Right lobe of liver (tissue), 6 donors: ENCODE data around the gene MAS1L. TPM values are rescaled to one million over a fixed set of nuclear protein-coding genes. Genes with fewer than 3 reads are reported as not detected.

ENCODE experiments used
- ATAC-seq, 4 donors: fragments of 200-7000 bp; cut with Tn5 transposase; one replicate each; pipeline ENCODE4 v1.9.1; 2020; ENCODE audit warnings: mild to moderate bottlenecking in 4 of 4, moderate library complexity in 4 of 4
- DNase-seq, 3 donors: peaks; one replicate each; pipeline ENCODE4 v3.0.0-alpha.2; 2020
- H3K27ac ChIP-seq, 3 donors: fragments of 200-600 bp; one replicate each; pipeline ENCODE4 v1.8.0; 2022
- H3K27me3 ChIP-seq, 2 donors: fragments of 200-600 bp; one replicate each; pipeline ENCODE4 v1.8.0; 2022
- H3K36me3 ChIP-seq, 4 donors: fragments of 200-600 bp; sonication (generic) in 1 of 4; one replicate each; pipeline versions ENCODE4 v1.5.1 to v1.8.0; 2017 to 2022; ENCODE audit warnings: control low read depth in 1 of 4
- H3K4me1 ChIP-seq, 4 donors: fragments of 200-600 bp; sonication (generic) in 1 of 4; one replicate each; pipeline versions ENCODE4 v1.5.1 to v1.8.0; 2017 to 2022; ENCODE audit warnings: control low read depth in 1 of 4
- H3K4me3 ChIP-seq, 3 donors: fragments of 200-600 bp; one replicate each; pipeline ENCODE4 v1.8.0; 2022
- H3K9me3 ChIP-seq, 4 donors: fragments of 200-600 bp; sonication (generic) in 1 of 4; one replicate each; pipeline versions ENCODE4 v1.5.1 to v1.8.0; 2017 to 2022; ENCODE audit warnings: control low read depth in 1 of 4
- POLR2A ChIP-seq: fragments of 450-650 bp; IDR thresholded peaks from one replicate; pipeline ENCODE4 v1.6.1; 2017; ENCODE audit warnings: antibody characterized with exemption, mild to moderate bottlenecking
- WGBS: methylation state at CpG from one replicate; pipeline ENCODE4 v1.1.6; 2018; ENCODE audit warnings: low coverage, low lambda C conversion rate; ENCODE audit not compliant: insufficient coverage; ENCODE audit errors: missing lambda C conversion rate; 5-methylcytosine and 5-hydroxymethylcytosine counted together
- intact Hi-C, 2 donors: fragments of 100-400 bp; cut with DNase I; formaldehyde crosslinking; loops; one replicate each; pipeline versions ENCODE4 v1.11.2 to v1.14.1; 2022
- total RNA-seq, 6 experiments: library from RNA; depleted of rRNA in 2 of 6; stranded (reverse); fragments of >200 nt in 2 of 6; fragmentation: NEBNext Ultra II Directional in 3 of 6; extraction: Animal tissue kit (Norgen Biotek cat#: 25700) in 3 of 6; gene quantifications; one replicate each; pipeline versions ENCODE4 v1.1.0 to v1.2.4, GENCODE V29; 2016 to 2023
- TF ChIP-seq, protein P1 (sequence below), 4 donors: fragments of 200-600 bp in 3 of 4; fragments of 450-650 bp in 1 of 4; IDR thresholded peaks; one replicate each; pipeline versions ENCODE4 v1.5.1 to v1.8.0; 2016 to 2022; ENCODE audit warnings: antibody characterized with exemption in 4 of 4, mild to moderate bottlenecking in 2 of 4
- donor health status: DM: no; HTN: yes; CAD: no.
- donor health status: DM: no; HTN: no; CAD: no.
- donor health status: DM: no; HTN: no; CAD: no.
- donor health status: DM: no; HTN: yes; CAD: no.
- donor health status: DM: no; HTN: yes; CAD: no.

MAS1L gene
- total RNA-seq, 6 experiments from 2014 or later, result not detected

DNA sequence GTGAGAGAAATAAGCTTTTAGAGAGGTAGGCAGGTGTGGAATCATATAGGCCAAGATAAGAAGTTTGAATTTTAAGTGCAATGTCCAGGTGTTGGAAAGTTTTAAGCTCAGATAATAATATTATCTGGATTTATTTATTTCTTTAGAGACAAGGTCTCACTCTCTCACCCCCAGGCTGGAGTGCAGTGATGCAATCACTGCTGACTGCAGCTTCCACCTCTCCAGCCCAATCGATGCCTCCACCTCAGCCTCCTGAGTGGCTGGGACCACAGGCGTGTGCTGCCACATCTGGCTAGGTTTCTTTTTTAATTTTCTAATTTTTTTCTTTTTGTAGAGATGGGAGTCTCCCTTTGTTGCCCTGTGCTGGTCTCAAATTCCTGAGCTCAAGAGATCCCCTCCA, 5.5 kb upstream of the MAS1L start:
- intact Hi-C loops, result no loop called here
- no peaks in the 10 kb centered on the region for H3K9me3 ChIP-seq
- ATAC-seq (peak in 1 of 4 donors; percentile 58), DNase-seq (no peak)
- H3K27ac ChIP-seq, result no peak overlapping the region
- TF ChIP-seq, protein P1, sequence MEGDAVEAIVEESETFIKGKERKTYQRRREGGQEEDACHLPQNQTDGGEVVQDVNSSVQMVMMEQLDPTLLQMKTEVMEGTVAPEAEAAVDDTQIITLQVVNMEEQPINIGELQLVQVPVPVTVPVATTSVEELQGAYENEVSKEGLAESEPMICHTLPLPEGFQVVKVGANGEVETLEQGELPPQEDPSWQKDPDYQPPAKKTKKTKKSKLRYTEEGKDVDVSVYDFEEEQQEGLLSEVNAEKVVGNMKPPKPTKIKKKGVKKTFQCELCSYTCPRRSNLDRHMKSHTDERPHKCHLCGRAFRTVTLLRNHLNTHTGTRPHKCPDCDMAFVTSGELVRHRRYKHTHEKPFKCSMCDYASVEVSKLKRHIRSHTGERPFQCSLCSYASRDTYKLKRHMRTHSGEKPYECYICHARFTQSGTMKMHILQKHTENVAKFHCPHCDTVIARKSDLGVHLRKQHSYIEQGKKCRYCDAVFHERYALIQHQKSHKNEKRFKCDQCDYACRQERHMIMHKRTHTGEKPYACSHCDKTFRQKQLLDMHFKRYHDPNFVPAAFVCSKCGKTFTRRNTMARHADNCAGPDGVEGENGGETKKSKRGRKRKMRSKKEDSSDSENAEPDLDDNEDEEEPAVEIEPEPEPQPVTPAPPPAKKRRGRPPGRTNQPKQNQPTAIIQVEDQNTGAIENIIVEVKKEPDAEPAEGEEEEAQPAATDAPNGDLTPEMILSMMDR (IDR thresholded peaks at IDR 0.05), result no peak
- no peak for TF ChIP-seq POLR2A
- no peaks in the 10 kb centered on the region for H3K4me1 ChIP-seq
- WGBS, result 44% methylated on average over 2 of the region's 2 CpGs
- H3K36me3 ChIP-seq, result no peaks in the 10 kb centered on the region
- H3K4me3 ChIP-seq, result no peak overlapping the region
- H3K27me3 ChIP-seq, result no peaks in the 10 kb centered on the region

DNA sequence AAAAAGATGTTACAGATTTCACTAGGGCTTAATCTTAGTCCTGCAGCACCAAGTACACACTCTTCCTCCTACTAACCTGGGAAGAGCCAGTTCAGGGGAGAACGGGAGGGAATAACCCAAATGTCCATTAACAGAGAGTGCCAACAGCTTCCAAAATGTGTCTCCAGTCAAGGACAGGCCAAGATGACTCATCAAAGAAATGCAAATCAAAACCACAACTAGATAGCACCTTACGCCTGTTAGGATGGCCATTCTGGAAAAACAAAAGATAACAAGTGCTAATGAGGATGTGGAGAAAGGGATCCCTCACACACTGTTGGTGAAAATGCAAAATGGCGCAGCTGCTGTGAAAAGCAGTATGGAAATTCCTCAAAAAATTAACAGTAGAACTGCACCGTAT, 3.8 kb upstream of the MAS1L start:
- intact Hi-C loops, result no loop called here
- Histone ChIP-seq H3K36me3 (no peaks in the 10 kb centered on the region), H3K27ac (no peak overlapping the region), H3K4me1 (no peaks in the 10 kb centered on the region), H3K4me3 (no peak overlapping the region), H3K9me3 (no peaks in the 10 kb centered on the region), H3K27me3 (no peaks in the 10 kb centered on the region)
- TF ChIP-seq, protein P1 (IDR thresholded peaks at IDR 0.05), result no peak
- no peak for TF ChIP-seq POLR2A
- ATAC-seq (no peak), DNase-seq (no peak)
- WGBS, result 90% methylated on average over 4 of the region's 4 CpGs

DNA sequence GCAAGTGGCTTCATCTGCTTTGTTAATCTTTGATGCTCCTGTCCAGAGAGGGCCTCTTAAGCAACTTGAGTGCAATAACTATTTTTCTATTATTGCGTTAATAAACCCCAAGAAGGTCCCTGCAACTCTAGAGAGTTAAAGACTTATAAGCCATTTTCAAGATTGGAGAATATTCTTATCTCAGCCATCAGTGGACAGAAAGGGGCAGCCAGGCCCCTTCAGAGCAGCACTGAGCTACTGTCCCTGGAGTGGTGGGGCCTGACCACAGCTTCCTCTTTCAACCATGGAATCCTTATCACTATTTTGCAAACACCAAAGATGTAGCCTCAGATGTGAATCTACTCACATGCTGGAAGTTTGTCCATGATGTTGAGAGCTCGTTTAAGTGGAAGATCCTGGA, 2.8 kb upstream of the MAS1L start:
- ATAC-seq, result no peak
- Histone ChIP-seq H3K4me3 (no peak overlapping the region), H3K27me3 (no peaks in the 10 kb centered on the region), H3K4me1 (no peaks in the 10 kb centered on the region), H3K36me3 (no peaks in the 10 kb centered on the region), H3K9me3 (no peaks in the 10 kb centered on the region), H3K27ac (no peak overlapping the region)
- intact Hi-C loops, result no loop called here
- TF ChIP-seq POLR2A, result no peak
- TF ChIP-seq, protein P1 (IDR thresholded peaks at IDR 0.05), result no peak
- no peak for DNase-seq
- 35% methylated on average over 2 of the region's 2 CpGs for WGBS

GRCh38 chr6:29490055-29490454, 2.3 kb upstream of the MAS1L start:
- Histone ChIP-seq H3K27ac (no peak overlapping the region), H3K36me3 (no peaks in the 10 kb centered on the region), H3K27me3 (no peaks in the 10 kb centered on the region), H3K4me3 (no peak overlapping the region), H3K9me3 (no peaks in the 10 kb centered on the region), H3K4me1 (no peaks in the 10 kb centered on the region)
- intact Hi-C loops, result no loop called here
- no peak for TF ChIP-seq POLR2A
- TF ChIP-seq, protein P1 (IDR thresholded peaks at IDR 0.05), result no peak
- no peak for DNase-seq
- no peak for ATAC-seq
- WGBS, result 60% methylated on average over 3 of the region's 3 CpGs

DNA sequence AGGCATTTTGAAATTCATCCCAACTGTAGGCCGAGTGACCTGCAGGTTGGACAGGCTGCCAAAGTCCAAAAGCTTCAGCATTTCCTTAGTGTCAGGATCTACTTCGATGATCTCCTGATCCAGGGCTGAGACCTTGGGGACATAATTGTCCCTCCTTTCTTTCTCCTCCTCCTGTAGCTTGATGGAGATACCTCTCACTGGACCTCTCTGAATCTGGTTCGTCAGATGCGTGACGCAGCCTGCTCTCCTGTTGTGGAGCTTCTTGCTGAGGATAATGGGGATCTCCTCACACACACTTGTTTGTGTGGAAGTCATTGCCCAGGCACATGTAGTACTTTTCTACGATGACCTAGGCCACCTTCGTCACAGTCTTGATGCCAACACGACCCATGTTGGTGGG, 1.5 kb upstream of the MAS1L start:
- no peak for DNase-seq
- H3K36me3 ChIP-seq, result no peaks in the 10 kb centered on the region
- TF ChIP-seq POLR2A, result no peak
- TF ChIP-seq, protein P1 (IDR thresholded peaks at IDR 0.05), result no peak
- no peaks in the 10 kb centered on the region for H3K4me1 ChIP-seq
- WGBS, result 74% methylated on average over 8 of the region's 8 CpGs
- H3K9me3 ChIP-seq, result no peaks in the 10 kb centered on the region
- H3K4me3 ChIP-seq, result no peak overlapping the region
- ATAC-seq, result no peak
- H3K27ac ChIP-seq, result no peak overlapping the region
- no peaks in the 10 kb centered on the region for H3K27me3 ChIP-seq
- intact Hi-C loops, result no loop called here
